Loucy (cell line): ENCODE measurements around the gene EML5.

ENCODE experiments used
- H2AFZ ChIP-seq: fragments of 200-600 bp; sonication (generic); 2 replicates; pipeline ENCODE4 v1.6.0; 2016; ENCODE audit warnings: antibody characterized with exemption, mild to moderate bottlenecking, low read length, moderate library complexity
- H3F3A ChIP-seq: fragments of 200-600 bp; 2 replicates; pipeline ENCODE4 v1.6.0; 2016; ENCODE audit warnings: antibody characterized with exemption, low read depth, mild to moderate bottlenecking
- H3K27me3 ChIP-seq: fragments of 200-600 bp; sonication (generic); 2 replicates; pipeline ENCODE4 v1.6.1; 2014; ENCODE audit warnings: low read length, mild to moderate bottlenecking; ENCODE audit not compliant: insufficient read depth, poor library complexity, severe bottlenecking
- H3K36me3 ChIP-seq: fragments of 200-600 bp; sonication (generic); 2 replicates; pipeline ENCODE4 v1.6.1; 2016; ENCODE audit warnings: low read length; ENCODE audit not compliant: insufficient read depth
- H3K4me1 ChIP-seq: fragments of 200-600 bp; sonication (generic); 2 replicates; pipeline ENCODE4 v1.5.1; 2014; ENCODE audit warnings: low read length, mild to moderate bottlenecking; ENCODE audit not compliant: insufficient read depth, poor library complexity, severe bottlenecking
- H3K4me2 ChIP-seq: fragments of 200-600 bp; sonication (generic); 2 replicates; pipeline ENCODE4 v1.6.0; 2014; ENCODE audit warnings: antibody characterized with exemption, low read length, low read depth, mild to moderate bottlenecking; ENCODE audit not compliant: poor library complexity, severe bottlenecking
- H3K4me3 ChIP-seq: fragments of 200-600 bp; sonication (generic); 2 replicates; pipeline ENCODE4 v1.5.1; 2014; ENCODE audit warnings: low read length, mild to moderate bottlenecking, mixed read lengths; ENCODE audit not compliant: poor library complexity, severe bottlenecking
- H3K79me2 ChIP-seq: fragments of 200-600 bp; sonication (generic); 2 replicates; pipeline ENCODE4 v1.6.1; 2014; ENCODE audit warnings: low read length; ENCODE audit not compliant: insufficient read depth
- H3K9ac ChIP-seq: fragments of 200-600 bp; sonication (generic); 2 replicates; pipeline ENCODE4 v1.6.0; 2014; ENCODE audit warnings: mild to moderate bottlenecking, low read depth, low read length, moderate library complexity; ENCODE audit not compliant: poor library complexity, severe bottlenecking
- H3K9me2 ChIP-seq: fragments of 200-600 bp; sonication (generic); replicated peaks from 2 replicates; pipeline ENCODE4 v1.6.1; 2016; ENCODE audit warnings: low read depth, low read length, mixed read lengths
- H3K9me3 ChIP-seq: fragments of 200-600 bp; sonication (generic); 2 replicates; pipeline ENCODE4 v1.6.1; 2014; ENCODE audit warnings: mild to moderate bottlenecking, antibody characterized with exemption, low read length, low read depth; ENCODE audit not compliant: insufficient read depth
- H4K20me1 ChIP-seq: fragments of 200-600 bp; sonication (generic); 2 replicates; pipeline ENCODE4 v1.6.0; 2014; ENCODE audit warnings: antibody characterized with exemption, low read length, mild to moderate bottlenecking; ENCODE audit not compliant: insufficient read depth, poor library complexity, severe bottlenecking
- CTCF ChIP-seq: fragments of 200-600 bp; sonication (generic); conservative IDR thresholded peaks from 2 replicates; pipeline ENCODE4 v1.5.1; 2014; ENCODE audit warnings: mild to moderate bottlenecking, antibody characterized with exemption, low read length
- EZH2phosphoT487 ChIP-seq: fragments of 200-600 bp; IDR thresholded peaks from 2 replicates; pipeline ENCODE4 v1.6.1; 2018; ENCODE audit warnings: antibody characterized with exemption, mild to moderate bottlenecking, moderate library complexity, borderline replicate concordance

EML5 gene

GRCh38 chr14:88706425-88706824 lies 86.3 kb downstream of the EML5 start:
- Histone ChIP-seq H3K4me1 (no peaks in the 10 kb centered on the region), H3K4me3 (no peak overlapping the region), H3K79me2 (no peaks in the 10 kb centered on the region), H3K27me3 (no peaks in the 10 kb centered on the region), H3K9me2 (no peaks in the 10 kb centered on the region), H3K9me3 (no peaks in the 10 kb centered on the region), H3F3A (no peaks in the 10 kb centered on the region), H4K20me1 (no peaks in the 10 kb centered on the region), H3K36me3 (no peaks in the 10 kb centered on the region), H3K4me2 (no peak overlapping the region), H2AFZ (no peak overlapping the region), H3K9ac (no peak overlapping the region)
- TF ChIP-seq EZH2phosphoT487 (no peak), CTCF (no peak)

GRCh38 chr14:88698651-88699050 lies 94.1 kb downstream of the EML5 start:
- Histone ChIP-seq H3K9me3 (no peaks in the 10 kb centered on the region), H3K36me3 (no peaks in the 10 kb centered on the region), H3K79me2 (no peaks in the 10 kb centered on the region), H3F3A (no peaks in the 10 kb centered on the region), H4K20me1 (no peaks in the 10 kb centered on the region), H3K4me3 (no peak overlapping the region), H2AFZ (no peak overlapping the region), H3K4me1 (no peaks in the 10 kb centered on the region), H3K9ac (no peak overlapping the region), H3K27me3 (no peaks in the 10 kb centered on the region), H3K9me2 (no peaks in the 10 kb centered on the region), H3K4me2 (no peak overlapping the region)
- TF ChIP-seq CTCF (no peak), EZH2phosphoT487 (no peak)

- no peak overlapping the region for H3K4me2 ChIP-seq
- H3K36me3 ChIP-seq: no peaks in the 10 kb centered on the region
- TF ChIP-seq CTCF: no peak
- TF ChIP-seq EZH2phosphoT487: no peak
- H3F3A ChIP-seq: no peaks in the 10 kb centered on the region
- H3K9me3 ChIP-seq: no peaks in the 10 kb centered on the region
- H3K27me3 ChIP-seq: no peaks in the 10 kb centered on the region
- H3K9me2 ChIP-seq: no peaks in the 10 kb centered on the region
- no peak overlapping the region for H2AFZ ChIP-seq
- no peak overlapping the region for H3K9ac ChIP-seq
- no peak overlapping the region for H3K4me3 ChIP-seq
- H3K79me2 ChIP-seq: no peaks in the 10 kb centered on the region
- no peaks in the 10 kb centered on the region for H3K4me1 ChIP-seq
- H4K20me1 ChIP-seq: no peaks in the 10 kb centered on the region
Measured at GRCh38 chr14:88695870-88696269, 96.9 kb downstream of the EML5 start.
